ENCODE results near the gene TIMM44. TPM values are rescaled to one million over a fixed set of nuclear protein-coding genes. Genes with fewer than 3 reads are reported as not detected.

The TIMM44 gene
- total and polyA plus RNA-seq, 2 of the 8 experiments (the other 6 are each of a cell fraction or from before 2014, with no cell fraction given), result 131 to 150 TPM

- TF ChIP-seq MAX (IDR thresholded peaks at IDR 0.05) (peak; percentile 20; the same call in 1 of the 2 replicates), KDM1A (IDR thresholded peaks at IDR 0.05; ENCODE audit: borderline replicate concordance, low read length) (no peak), TEAD4 (IDR thresholded peaks at IDR 0.05; ENCODE audit: low read depth, low read length) (peak; percentile 52; the same call in 1 of the 2 replicates), EZH2 (IDR thresholded peaks at IDR 0.05; ENCODE audit: low read depth, low read length, severe bottlenecking) (no peak), BACH1 (IDR thresholded peaks at IDR 0.05; ENCODE audit: low read length) (0 out of 2 replicates have a peak, but pooled peaks have one; percentile 3), HDAC6 (IDR thresholded peaks at IDR 0.05; ENCODE audit: low read depth, low read length) (no peak)
Measured at GRCh38 chr19:7920519-7921301, 22.8 kb downstream of the TIMM44 start (continued).
